Middle frontal gyrus (tissue), 1 donor: Measurements from ENCODE around the gene HNRNPDL.
"Not testable (repeated sequence)": the region's sequence is repeated elsewhere in the genome, so short reads cannot be mapped to it uniquely, and the experiment has no call there.

Experiments used
- DNase-seq: peaks from one replicate; pipeline ENCODE4 v3.0.0-alpha.2; 2015; ENCODE audit warnings: low spot score; ENCODE audit errors: extremely low spot score

The HNRNPDL gene

GRCh38 chr4:82388405-82388804, 41.9 kb downstream of the HNRNPDL start:
- no peak for DNase-seq

- not testable (repeated sequence) for DNase-seq
Measured at GRCh38 chr4:82386312-82386711, 44.0 kb downstream of the HNRNPDL start.

- no peak for DNase-seq
Measured at GRCh38 chr4:82382751-82383150, 47.5 kb downstream of the HNRNPDL start.

- DNase-seq = no peak
Measured at GRCh38 chr4:82381661-82382296, 48.5 kb downstream of the HNRNPDL start.

GRCh38 chr4:82381235-82381634, 49.0 kb downstream of the HNRNPDL start:
- no peak for DNase-seq

- DNase-seq = no peak
Measured at GRCh38 chr4:82380831-82381230, 49.4 kb downstream of the HNRNPDL start.

- DNase-seq = no peak
Measured at GRCh38 chr4:82380344-82380743, 49.9 kb downstream of the HNRNPDL start.

- DNase-seq = no peak
Measured at GRCh38 chr4:82376109-82376508, 54.2 kb downstream of the HNRNPDL start.

- peak; percentile 94 for DNase-seq
Measured at GRCh38 chr4:82373816-82374625, 56.2 kb downstream of the HNRNPDL start, which contains the start of gene HNRNPD. Gene HNRNPD (minus strand): TSS chr4:82373991. CDS start chr4:82373678, 313 bp downstream.

- DNase-seq = no peak
Measured at GRCh38 chr4:82373486-82373815, 56.8 kb downstream of the HNRNPDL start.
